ENCODE results near the gene KRT75. TPM values are rescaled to one million over a fixed set of nuclear protein-coding genes. Genes with fewer than 3 reads are reported as not detected.
A peak's percentile ranks its signal among the peaks of the same experiment; 100 is the strongest.

Gene KRT75
- total RNA-seq, 3 donors from 2014 or later (not counting 1 experiment from before 2014, with no cell fraction given): not detected

GRCh38 chr12:52381206-52381605 is 53.0 kb downstream of the KRT75 start:
- intact Hi-C loops (cut with micrococcal nuclease): no loop called here
- Histone ChIP-seq H3K9me3 (ENCODE audit: control insufficient read depth, insufficient read depth, low read length) (no peaks in the 10 kb centered on the region), H3K4me1 (ENCODE audit: control insufficient read depth, insufficient read depth, low read length) (peaks cover 12% of the 10 kb centered on the region), H3K27ac (ENCODE audit: low read length) (no peak overlapping the region), H3K36me3 (ENCODE audit: control insufficient read depth, insufficient read depth, low read length) (no peaks in the 10 kb centered on the region), H3K27me3 (ENCODE audit: control insufficient read depth, insufficient read depth, low read length) (peaks cover 3% of the 10 kb centered on the region), H3K4me3 (ENCODE audit: low read length) (no peak overlapping the region)
- Mint-ChIP-seq H3K27ac (no peak overlapping the region), H3K4me1 (peaks cover 8 to 9% of the 10 kb centered on the region in 2 donors), H3K4me3 (no peak overlapping the region), H3K36me3 (no peaks in the 10 kb centered on the region), H3K9me3 (no peaks in the 10 kb centered on the region), H3K27me3 (ENCODE audit: low read depth in 2 of 2) (peaks cover 24 to 27% of the 10 kb centered on the region in 2 donors)
- ATAC-seq: no peak
- WGBS (ENCODE audit: insufficient coverage): 92% methylated on average over 8 of the region's 8 CpGs
- TF ChIP-seq, protein P1, sequence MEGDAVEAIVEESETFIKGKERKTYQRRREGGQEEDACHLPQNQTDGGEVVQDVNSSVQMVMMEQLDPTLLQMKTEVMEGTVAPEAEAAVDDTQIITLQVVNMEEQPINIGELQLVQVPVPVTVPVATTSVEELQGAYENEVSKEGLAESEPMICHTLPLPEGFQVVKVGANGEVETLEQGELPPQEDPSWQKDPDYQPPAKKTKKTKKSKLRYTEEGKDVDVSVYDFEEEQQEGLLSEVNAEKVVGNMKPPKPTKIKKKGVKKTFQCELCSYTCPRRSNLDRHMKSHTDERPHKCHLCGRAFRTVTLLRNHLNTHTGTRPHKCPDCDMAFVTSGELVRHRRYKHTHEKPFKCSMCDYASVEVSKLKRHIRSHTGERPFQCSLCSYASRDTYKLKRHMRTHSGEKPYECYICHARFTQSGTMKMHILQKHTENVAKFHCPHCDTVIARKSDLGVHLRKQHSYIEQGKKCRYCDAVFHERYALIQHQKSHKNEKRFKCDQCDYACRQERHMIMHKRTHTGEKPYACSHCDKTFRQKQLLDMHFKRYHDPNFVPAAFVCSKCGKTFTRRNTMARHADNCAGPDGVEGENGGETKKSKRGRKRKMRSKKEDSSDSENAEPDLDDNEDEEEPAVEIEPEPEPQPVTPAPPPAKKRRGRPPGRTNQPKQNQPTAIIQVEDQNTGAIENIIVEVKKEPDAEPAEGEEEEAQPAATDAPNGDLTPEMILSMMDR (IDR thresholded peaks at IDR 0.05): no peak
- DNase-seq: no peak

GRCh38 chr12:52380271-52380694 is 53.9 kb downstream of the KRT75 start:
- TF ChIP-seq, protein P1 (IDR thresholded peaks at IDR 0.05): peak; percentile 25
- no peaks in the 10 kb centered on the region for H3K36me3 Mint-ChIP-seq
- peaks cover 8 to 9% of the 10 kb centered on the region in 2 donors for H3K4me1 Mint-ChIP-seq
- ATAC-seq: peak in 1 of 3 donors; percentile 18
- Histone ChIP-seq H3K9me3 (ENCODE audit: control insufficient read depth, insufficient read depth, low read length) (no peaks in the 10 kb centered on the region), H3K4me1 (ENCODE audit: control insufficient read depth, insufficient read depth, low read length) (peaks cover 12% of the 10 kb centered on the region), H3K36me3 (ENCODE audit: control insufficient read depth, insufficient read depth, low read length) (no peaks in the 10 kb centered on the region), H3K27me3 (ENCODE audit: control insufficient read depth, insufficient read depth, low read length) (peaks cover 3% of the 10 kb centered on the region), H3K4me3 (ENCODE audit: low read length) (no peak overlapping the region), H3K27ac (ENCODE audit: low read length) (no peak overlapping the region)
- H3K27ac Mint-ChIP-seq: no peak overlapping the region
- H3K4me3 Mint-ChIP-seq: no peak overlapping the region
- 67% methylated on average over 15 of the region's 15 CpGs for WGBS (ENCODE audit: insufficient coverage)
- intact Hi-C loops (cut with micrococcal nuclease): no loop called here
- H3K27me3 Mint-ChIP-seq (ENCODE audit: low read depth in 2 of 2): peaks cover 30 to 32% of the 10 kb centered on the region in 2 donors
- no peaks in the 10 kb centered on the region for H3K9me3 Mint-ChIP-seq
- DNase-seq: peak in 1 of 2 donors; percentile 13

DNA sequence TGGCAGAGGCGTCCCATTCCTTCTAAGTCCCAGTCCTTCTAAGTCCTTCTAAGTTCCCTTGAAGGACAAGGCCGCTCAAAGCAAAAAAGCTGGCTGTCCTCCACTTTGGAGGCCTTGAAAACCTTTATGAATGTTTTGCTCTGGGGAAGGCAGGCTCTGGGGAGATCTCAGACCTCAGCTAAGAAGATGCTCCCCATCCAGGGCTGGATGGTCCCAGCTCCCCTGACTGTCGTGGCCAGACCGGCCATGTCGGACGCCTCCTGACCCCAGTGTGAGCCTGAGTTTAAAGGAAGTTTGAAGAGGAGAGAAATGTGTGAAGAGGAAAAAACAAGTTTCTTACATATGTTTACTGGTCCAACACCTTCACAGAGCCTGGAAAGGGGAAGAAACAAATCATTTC is 54.6 kb downstream of the KRT75 start:
- Histone ChIP-seq H3K9me3 (ENCODE audit: control insufficient read depth, insufficient read depth, low read length) (no peaks in the 10 kb centered on the region), H3K4me3 (ENCODE audit: low read length) (no peak overlapping the region), H3K4me1 (ENCODE audit: control insufficient read depth, insufficient read depth, low read length) (peaks cover 12% of the 10 kb centered on the region), H3K27ac (ENCODE audit: low read length) (no peak overlapping the region), H3K27me3 (ENCODE audit: control insufficient read depth, insufficient read depth, low read length) (peaks cover 3% of the 10 kb centered on the region), H3K36me3 (ENCODE audit: control insufficient read depth, insufficient read depth, low read length) (no peaks in the 10 kb centered on the region)
- intact Hi-C loops (cut with micrococcal nuclease): no loop called here
- no peak for ATAC-seq
- Mint-ChIP-seq H3K9me3 (no peaks in the 10 kb centered on the region), H3K27me3 (ENCODE audit: low read depth in 2 of 2) (peaks cover 30 to 32% of the 10 kb centered on the region in 2 donors), H3K36me3 (no peaks in the 10 kb centered on the region), H3K4me1 (peaks cover 8 to 9% of the 10 kb centered on the region in 2 donors), H3K27ac (no peak overlapping the region), H3K4me3 (no peak overlapping the region)
- TF ChIP-seq, protein P1 (IDR thresholded peaks at IDR 0.05): no peak
- no peak for DNase-seq
- 89% methylated on average over 6 of the region's 6 CpGs for WGBS (ENCODE audit: insufficient coverage)

GRCh38 chr12:52378091-52378490 is 56.1 kb downstream of the KRT75 start:
- Mint-ChIP-seq H3K27me3 (ENCODE audit: low read depth in 2 of 2) (peaks cover 32 to 33% of the 10 kb centered on the region in 2 donors), H3K9me3 (no peaks in the 10 kb centered on the region), H3K27ac (no peak overlapping the region), H3K4me3 (no peak overlapping the region), H3K4me1 (peaks cover 5 to 6% of the 10 kb centered on the region in 2 donors), H3K36me3 (no peaks in the 10 kb centered on the region)
- DNase-seq (no peak), ATAC-seq (no peak)
- Histone ChIP-seq H3K27ac (ENCODE audit: low read length) (no peak overlapping the region), H3K27me3 (ENCODE audit: control insufficient read depth, insufficient read depth, low read length) (peaks cover 3% of the 10 kb centered on the region), H3K4me3 (ENCODE audit: low read length) (no peak overlapping the region), H3K4me1 (ENCODE audit: control insufficient read depth, insufficient read depth, low read length) (peaks cover 9% of the 10 kb centered on the region), H3K9me3 (ENCODE audit: control insufficient read depth, insufficient read depth, low read length) (no peaks in the 10 kb centered on the region), H3K36me3 (ENCODE audit: control insufficient read depth, insufficient read depth, low read length) (no peaks in the 10 kb centered on the region)
- TF ChIP-seq, protein P1 (IDR thresholded peaks at IDR 0.05): no peak
- 80% methylated on average over 16 of the region's 19 CpGs for WGBS (ENCODE audit: insufficient coverage)
- intact Hi-C loops (cut with micrococcal nuclease): no loop called here

All from natural killer cell (primary cell).